Loucy (cell line): ENCODE data around the gene SGK1.

Source experiments
- CTCF ChIP-seq: fragments of 200-600 bp; sonication (generic); conservative IDR thresholded peaks from 2 replicates; pipeline ENCODE4 v1.5.1; 2014; ENCODE audit warnings: mild to moderate bottlenecking, antibody characterized with exemption, low read length
- EZH2phosphoT487 ChIP-seq: fragments of 200-600 bp; IDR thresholded peaks from 2 replicates; pipeline ENCODE4 v1.6.1; 2018; ENCODE audit warnings: antibody characterized with exemption, mild to moderate bottlenecking, moderate library complexity, borderline replicate concordance

GRCh38 chr6:134132494-134133141, 185.3 kb downstream of the SGK1 start:
- TF ChIP-seq CTCF (no peak), EZH2phosphoT487 (no peak)
